ENCODE data around the gene TTC1.

- TF ChIP-seq YY1 (IDR thresholded peaks at IDR 0.05; ENCODE audit: insufficient read depth, insufficient read length), result no peak
- no peak for TF ChIP-seq ZNF274 (IDR thresholded peaks at IDR 0.05; ENCODE audit: low read depth, low read length)
- TF ChIP-seq SUZ12 (IDR thresholded peaks at IDR 0.05; ENCODE audit: extremely low read depth, insufficient read depth, insufficient read length), result no peak
Measured at GRCh38 chr5:160108124-160108523, 99.2 kb downstream of the TTC1 start.

Data from NT2/D1 (cell line).